Spleen (tissue), 11 donors: ENCODE measurements around the gene EWSR1. TPM values are rescaled to one million over a fixed set of nuclear protein-coding genes. Genes with fewer than 3 reads are reported as not detected.
"Not testable (repeated sequence)": the region's sequence is repeated elsewhere in the genome, so short reads cannot be mapped to it uniquely, and the experiment has no call there.

Experiments
- DNase-seq: peaks from one replicate; pipeline ENCODE4 v3.0.0-alpha.2; 2020
- H3K27ac ChIP-seq, 8 donors: fragments of 200-600 bp; sonication (generic) in 7 of 8; 1 replicate in 4 of 8; 2 replicates in 4 of 8; pipeline versions ENCODE4 v1.5.0 to v1.8.0; 2016 to 2021; ENCODE audit warnings: inconsistent platforms in 4 of 8, mild to moderate bottlenecking in 4 of 8, moderate library complexity in 1 of 8
- H3K27me3 ChIP-seq, 7 donors: fragments of 200-600 bp; sonication (generic) in 6 of 7; replicated peaks in 1 of 7; 1 replicate in 4 of 7; 2 replicates in 3 of 7; pipeline versions ENCODE4 v1.5.0 to v1.8.0; 2016 to 2021; ENCODE audit warnings: inconsistent platforms in 3 of 7, mild to moderate bottlenecking in 1 of 7
- H3K36me3 ChIP-seq, 6 donors: fragments of 200-600 bp; sonication (generic) in 5 of 6; 1 replicate in 4 of 6; 2 replicates in 2 of 6; pipeline versions ENCODE4 v1.5.0 to v1.8.0; 2016 to 2021; ENCODE audit warnings: inconsistent platforms in 2 of 6
- H3K4me1 ChIP-seq, 6 donors: fragments of 200-600 bp; sonication (generic) in 5 of 6; 1 replicate in 3 of 6; 2 replicates in 3 of 6; pipeline versions ENCODE4 v1.5.0 to v1.8.0; 2016 to 2021; ENCODE audit warnings: inconsistent platforms in 3 of 6
- H3K4me3 ChIP-seq, 8 donors: fragments of 200-600 bp; sonication (generic) in 7 of 8; 1 replicate in 4 of 8; 2 replicates in 4 of 8; pipeline versions ENCODE4 v1.5.0 to v1.8.0; 2016 to 2021; ENCODE audit warnings: inconsistent platforms in 4 of 8, mild to moderate bottlenecking in 4 of 8, moderate library complexity in 2 of 8
- H3K9me3 ChIP-seq, 8 donors: fragments of 200-600 bp; sonication (generic) in 7 of 8; 1 replicate in 4 of 8; 2 replicates in 4 of 8; pipeline versions ENCODE4 v1.5.0 to v1.8.0; 2016 to 2021; ENCODE audit warnings: inconsistent platforms in 4 of 8
- CTCF ChIP-seq, 11 experiments: fragments of 200-600 bp in 7 of 11; fragments of 450-650 bp in 4 of 11; sonication (generic) in 4 of 11; IDR thresholded peaks in 8 of 11; conservative IDR thresholded peaks in 3 of 11; 1 replicate in 7 of 11; 2 replicates in 4 of 11; pipeline versions ENCODE4 v1.4.0 to v1.8.0; 2016 to 2021; ENCODE audit warnings: antibody characterized with exemption in 11 of 11, inconsistent platforms in 4 of 11, mild to moderate bottlenecking in 1 of 11
- POLR2A ChIP-seq, 3 donors: fragments of 450-650 bp; IDR thresholded peaks; one replicate each; pipeline ENCODE4 v1.5.1; 2017; ENCODE audit warnings: antibody characterized with exemption in 3 of 3, mild to moderate bottlenecking in 1 of 3
- POLR2AphosphoS5 ChIP-seq, 3 donors: sonication (generic); formaldehyde crosslinking; IDR thresholded peaks; one replicate each; pipeline ENCODE4 v1.5.1; 2017; ENCODE audit warnings: antibody characterized with exemption in 3 of 3
- WGBS, 5 donors: extraction: QIAGEN DNeasy Blood & Tissue Kit in 3 of 5; methylation state at CpG; one replicate each; pipeline versions ENCODE4 v1.1.5 to v1.1.7; 2013 to 2018; 5-methylcytosine and 5-hydroxymethylcytosine counted together
- intact Hi-C: fragments of 100-400 bp; cut with DNase I; formaldehyde crosslinking; loops from one replicate; pipeline ENCODE4 v1.15.0; 2023; ENCODE audit warnings: low total_unique reads
- polyA plus RNA-seq, 3 donors: library from polyadenylated mRNA; stranded (reverse); fragments of 200-250 nt; gene quantifications; one replicate each; pipeline ENCODE4 v1.2.1, GENCODE V29; 2013
- total RNA-seq, 7 donors: library from RNA; depleted of rRNA in 3 of 7; stranded (reverse); fragments of >200 nt in 3 of 7; fragmentation: NEBNext Ultra II Directional in 4 of 7; extraction: Animal tissue kit (Norgen Biotek cat#: 25700) in 4 of 7; gene quantifications; one replicate each; pipeline versions ENCODE4 v1.1.0 to v1.2.1, GENCODE V29; 2016 to 2021
- donor health status: healthy with polysubstance abuse.
- donor health status: DM: no; HTN: no; CAD: no; lungs with moderate emphysema.
- donor health status: DM: no; HTN: no; CAD: no.
- donor health status: Bipolar disorder and iron deficiency.
- donor health status: healthy.
- donor health status: DM: no; HTN: no; CAD: no.
- donor health status: DM: yes; HTN: yes; CAD: no.

Gene EWSR1
- total and polyA plus RNA-seq, 10 donors: 127 to 282 (median 239) TPM

- WGBS, 5 donors: 52 to 88% (median 67%) methylated on average over 1 of the region's 1 CpG
- TF ChIP-seq POLR2AphosphoS5 (IDR thresholded peaks at IDR 0.05) (peak in 1 of 3 donors; percentile 26), CTCF (IDR thresholded peaks at IDR 0.05 in 8 of 11, conservative IDR thresholded peaks at IDR 0.05 in 3 of 11) (no peak)
- peak overlapping the region in 7 of 8 donors; percentile 27 to 92 (median 78) for H3K27ac ChIP-seq
Measured at GRCh38 chr22:29233277-29233877, 34.7 kb upstream of the EWSR1 start.

GRCh38 chr22:29240481-29240880 lies 27.6 kb upstream of the EWSR1 start:
- 73 to 83% (median 79%) methylated on average over 9 of the region's 9 CpGs for WGBS, 5 donors
- DNase-seq: peak; percentile 18
- intact Hi-C loops: not testable (repeated sequence)

More at GRCh38 chr22:29233277-29233877, 34.7 kb upstream of the EWSR1 start:
- Histone ChIP-seq H3K4me3 (no peak overlapping the region), H3K9me3 (peaks cover 0 to 10% (median 8%) of the 10 kb centered on the region in 8 donors), H3K36me3 (no peaks in the 10 kb centered on the region), H3K27me3 (no peaks in the 10 kb centered on the region), H3K4me1 (peaks cover 12 to 33% (median 25%) of the 10 kb centered on the region in 6 donors)
- DNase-seq: peak; percentile 58
- intact Hi-C loops: no loop called here

GRCh38 chr22:29243874-29244446 lies 24.1 kb upstream of the EWSR1 start:
- peak; percentile 1 for DNase-seq
- Histone ChIP-seq H3K4me1 (peaks cover 0 to 13% (median 9%) of the 10 kb centered on the region in 6 donors), H3K36me3 (peaks cover 0 to 45% (median 3%) of the 10 kb centered on the region in 6 donors), H3K27ac (no peak overlapping the region), H3K4me3 (no peak overlapping the region), H3K27me3 (peaks cover 0 to 6% (median 0%) of the 10 kb centered on the region in 7 donors), H3K9me3 (peaks cover 0 to 35% (median 20%) of the 10 kb centered on the region in 8 donors)
- no peak for TF ChIP-seq POLR2A (IDR thresholded peaks at IDR 0.05)
- TF ChIP-seq CTCF (IDR thresholded peaks at IDR 0.05 in 8 of 11, conservative IDR thresholded peaks at IDR 0.05 in 3 of 11): no peak
- no peak for TF ChIP-seq POLR2AphosphoS5 (IDR thresholded peaks at IDR 0.05)
- WGBS, 5 donors: 69 to 85% (median 84%) methylated on average over 11 of the region's 11 CpGs
- intact Hi-C loops: no loop called here

More at GRCh38 chr22:29240481-29240880, 27.6 kb upstream of the EWSR1 start:
- H3K9me3 ChIP-seq: peaks cover 0 to 39% (median 20%) of the 10 kb centered on the region in 8 donors
- H3K36me3 ChIP-seq: peaks cover 0 to 38% (median 3%) of the 10 kb centered on the region in 6 donors
- peaks cover 0 to 10% (median 8%) of the 10 kb centered on the region in 6 donors for H3K4me1 ChIP-seq
- not testable (repeated sequence) for H3K27ac ChIP-seq, H3K4me3 ChIP-seq, H3K27me3 ChIP-seq

- 64 to 81% (median 70%) methylated on average over 7 of the region's 7 CpGs for WGBS, 5 donors
- Histone ChIP-seq H3K27me3 (peaks cover 0 to 6% (median 0%) of the 10 kb centered on the region in 7 donors), H3K27ac (peak overlapping the region in 5 of 8 donors; percentile 7 to 58 (median 44)), H3K4me3 (no peak overlapping the region), H3K9me3 (peaks cover 0 to 28% (median 14%) of the 10 kb centered on the region in 8 donors), H3K36me3 (peaks cover 0 to 42% (median 3%) of the 10 kb centered on the region in 6 donors), H3K4me1 (peaks cover 0 to 13% (median 9%) of the 10 kb centered on the region in 6 donors)
- intact Hi-C loops: no loop called here
- TF ChIP-seq CTCF (IDR thresholded peaks at IDR 0.05 in 8 of 11, conservative IDR thresholded peaks at IDR 0.05 in 3 of 11): no peak
- peak in 1 of 3 donors; percentile 14 for TF ChIP-seq POLR2AphosphoS5 (IDR thresholded peaks at IDR 0.05)
- no peak for TF ChIP-seq POLR2A (IDR thresholded peaks at IDR 0.05)
- peak; percentile 47 for DNase-seq
Measured at GRCh38 chr22:29244785-29245625, 23.1 kb upstream of the EWSR1 start.
